ENCODE data around the gene ATG9A. TPM values are rescaled to one million over a fixed set of nuclear protein-coding genes. Genes with fewer than 3 reads are reported as not detected.

ATG9A gene
- total and polyA plus RNA-seq, 2 donors (not counting 3 experiments of a cell fraction or from before 2014, with no cell fraction given) = 65.5 to 95.0 TPM

DNA sequence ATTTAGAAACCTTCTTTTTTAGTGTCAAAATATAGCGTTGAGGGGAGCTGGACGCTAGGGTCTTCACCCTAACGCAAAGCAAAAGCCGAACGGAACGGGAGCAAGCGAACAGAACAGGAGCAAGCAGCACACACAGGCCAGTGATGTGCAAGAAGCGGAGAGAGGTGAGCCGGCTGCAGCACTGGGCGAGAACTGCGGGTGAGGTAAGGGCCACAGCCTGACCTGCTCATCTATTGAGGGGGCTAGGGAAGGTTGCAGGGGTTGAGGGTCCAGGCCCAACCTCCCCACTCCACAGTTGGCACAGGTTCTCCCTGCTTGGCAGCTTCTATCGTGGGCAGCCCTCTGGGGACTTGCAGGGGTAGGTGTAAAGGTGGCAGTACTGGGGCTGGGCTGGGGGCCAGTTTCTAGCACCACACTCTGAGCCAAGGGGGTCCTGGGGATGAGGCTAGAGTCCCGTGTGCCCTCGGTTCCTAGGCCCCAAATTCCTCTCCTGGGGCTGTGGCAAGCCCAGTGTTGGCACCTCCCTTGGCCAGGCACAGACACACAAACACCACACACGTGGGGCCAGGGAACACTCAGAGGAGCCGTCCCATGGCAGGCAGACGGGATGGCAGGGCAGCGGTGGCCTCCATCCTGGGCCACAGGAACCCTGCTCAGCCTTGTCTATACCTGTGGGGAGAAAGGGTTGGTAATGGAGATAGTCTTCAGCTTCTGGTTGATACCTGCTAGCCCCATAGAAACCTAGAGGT lies 9.5 kb downstream of the ATG9A start:
- ChIA-PET CTCF (interaction anchor here (0.5 to 1.3 kb wide), 2 partner anchors 8 to 59 kb away, joined by 3 read pairs; partner anchors contain the start of gene DNAJB2), POLR2A (interaction anchor here (0.8 kb wide), 1 partner anchor 9 kb away, joined by 4 read pairs; the partner anchor contains the start of genes ANKZF1 and ATG9A)
- Histone ChIP-seq H3K9ac (replicated peaks; ENCODE audit: extremely low read depth, insufficient read depth, low read length) (no peak overlapping the region), H3K4me1 (ENCODE audit: control insufficient read depth, extremely low read depth, insufficient read depth, low read length) (peaks cover 14% of the 10 kb centered on the region), H3K79me2 (ENCODE audit: control insufficient read depth, insufficient read depth, low read length) (no peaks in the 10 kb centered on the region), H2AFZ (ENCODE audit: low read depth, low read length) (no peak overlapping the region), H3K36me3 (ENCODE audit: control insufficient read depth in 2 of 2, extremely low read depth in 1 of 2, insufficient read depth in 2 of 2, low read length in 2 of 2) (peaks cover 2 to 37% of the 10 kb centered on the region in 2 experiments), H3K9me1 (replicated peaks; ENCODE audit: control insufficient read depth, extremely low read depth, insufficient read depth, low read length) (no peaks in the 10 kb centered on the region), H3K27me3 (ENCODE audit: control insufficient read depth in 2 of 2, insufficient read depth in 2 of 2, low read length in 2 of 2) (no peaks in the 10 kb centered on the region), H3K4me2 (ENCODE audit: insufficient read depth, low read length) (no peak overlapping the region), H3K4me3 (replicated peaks in 1 of 3; ENCODE audit: insufficient read depth in 1 of 3, low read depth in 1 of 3, low read length in 3 of 3) (no peak overlapping the region), H3K9me3 (replicated peaks; ENCODE audit: control insufficient read depth, insufficient read depth, low read length) (no peaks in the 10 kb centered on the region), H3K27ac (ENCODE audit: insufficient read depth, low read depth, low read length) (no peak overlapping the region), H4K20me1 (replicated peaks; ENCODE audit: control insufficient read depth, extremely low read depth, insufficient read depth, low read length) (no peaks in the 10 kb centered on the region)
- intact Hi-C loops (cut with micrococcal nuclease) = loop anchor here (2.0 to 5.0 kb wide), 5 partner anchors 33 to 167 kb away; partner anchors contain the start of genes DNPEP, NHEJ1, TUBA4A and TUBA4B
- dilution Hi-C loops (cut with MboI; ENCODE audit: extremely low pct_ligation_motif_present, low sequenced_read_pairs) = no loop called here
- DNase-seq (ENCODE audit: low read depth, low spot score) (no peak), FAIRE-seq (no peak)
- no TSS peak for BruUV-seq (replicated peaks)
- TF ChIP-seq GATA2 (IDR thresholded peaks at IDR 0.05; ENCODE audit: insufficient read depth, insufficient read length, low read depth, low read length) = no peak
- TF ChIP-seq MAX (IDR thresholded peaks at IDR 0.05; ENCODE audit: insufficient read depth, insufficient read length) = no peak
- TF ChIP-seq POLR2A (IDR thresholded peaks at IDR 0.05; ENCODE audit: low read depth, low read length) = no peak
- no peak for TF ChIP-seq MYC (IDR thresholded peaks at IDR 0.05; ENCODE audit: low read depth, low read length)
- TF ChIP-seq JUN (IDR thresholded peaks at IDR 0.05; ENCODE audit: borderline replicate concordance, insufficient read depth, insufficient read length, low read depth) = no peak

Measured in endothelial cell of umbilical vein (primary cell).